NCI-H524 (cell line): Measurements from ENCODE around the gene C2orf66.

Experiments
- DNase-seq, 2 experiments: peaks; one replicate each; lab custom pipeline; 2025; lab: John Stamatoyannopoulos, UW

Gene C2orf66

GRCh38 chr2:196759378-196759706 is 49.8 kb downstream of the C2orf66 start:
- no peak for DNase-seq

DNA sequence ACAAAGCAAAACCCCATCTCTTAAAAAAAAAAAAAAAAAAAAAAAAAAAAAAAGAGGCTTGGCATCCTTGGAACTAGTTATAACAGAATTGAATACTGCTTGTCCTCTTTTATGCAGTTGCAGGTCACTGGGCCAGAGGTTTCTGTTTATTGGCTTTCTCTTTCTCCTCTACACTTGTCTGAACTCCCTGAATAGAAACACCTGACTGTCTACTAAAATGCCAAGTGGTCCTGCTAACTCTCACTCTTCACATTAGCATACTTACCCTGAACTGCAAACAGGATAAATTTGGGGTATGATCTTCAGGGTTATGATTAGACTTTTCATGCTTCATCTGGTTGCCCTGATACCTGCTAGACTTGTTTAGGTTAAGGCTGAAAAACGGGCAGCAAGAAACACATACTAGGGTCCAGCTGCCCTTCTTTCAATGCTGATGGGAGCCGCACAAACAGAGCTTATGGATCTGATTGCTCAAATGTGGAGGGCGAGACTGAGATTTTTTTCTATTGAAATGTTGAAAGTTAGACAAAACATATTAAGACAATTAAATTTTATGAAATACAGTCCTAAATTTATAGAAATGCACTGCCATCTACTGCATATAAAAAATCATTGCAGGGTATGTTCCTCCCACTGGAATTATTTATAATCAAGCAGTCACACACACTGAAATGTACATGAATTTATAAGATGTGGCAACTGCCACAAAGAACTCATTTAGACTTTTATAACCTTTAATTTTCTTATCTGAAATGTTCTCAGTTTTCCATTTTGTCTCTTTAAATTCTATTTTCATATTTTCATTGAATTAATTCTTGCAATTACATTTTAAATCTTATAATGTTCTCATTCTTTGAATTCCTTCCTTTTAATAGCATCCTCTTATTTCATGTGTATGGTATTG is 50.4 kb downstream of the C2orf66 start:
- DNase-seq, result peak in 1 of 2 experiments; percentile 7
